GM19193 (cell line): Measurements from ENCODE around the gene SMIM32.

Experiments used
- POLR2A ChIP-seq: IDR thresholded peaks from 4 replicates; pipeline ENCODE4 v1.6.1; 2011; ENCODE audit not compliant: insufficient read depth, insufficient read length; ENCODE audit errors: extremely low read depth

Gene SMIM32

DNA sequence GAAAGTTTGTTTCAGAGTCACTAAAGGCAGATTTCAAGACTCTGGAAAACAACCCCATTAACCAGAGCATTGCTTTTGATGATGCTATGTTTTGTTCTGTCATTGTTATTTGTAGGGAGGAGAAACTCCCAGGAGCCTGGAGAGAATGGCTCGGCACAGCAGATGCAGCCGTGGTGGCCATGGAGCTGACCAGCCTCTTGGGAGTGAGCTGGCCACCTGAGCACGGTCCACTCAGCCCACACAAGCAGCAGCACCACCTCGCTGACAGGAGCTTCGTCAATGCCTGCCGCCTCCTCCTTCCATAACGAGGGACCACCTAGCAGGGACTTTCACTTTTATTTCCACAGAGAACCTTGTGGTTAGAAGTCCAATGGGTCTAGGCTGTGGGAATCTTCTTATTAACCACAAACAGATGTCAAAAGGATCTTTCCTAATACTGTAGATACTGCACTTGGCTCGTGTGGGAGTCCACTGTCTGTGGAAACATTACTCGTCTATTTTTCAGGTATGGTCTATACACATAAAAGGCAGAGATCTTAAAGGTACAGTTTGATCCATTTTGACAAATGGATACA is 21.0 kb upstream of the SMIM32 start:
- TF ChIP-seq POLR2A = no peak

DNA sequence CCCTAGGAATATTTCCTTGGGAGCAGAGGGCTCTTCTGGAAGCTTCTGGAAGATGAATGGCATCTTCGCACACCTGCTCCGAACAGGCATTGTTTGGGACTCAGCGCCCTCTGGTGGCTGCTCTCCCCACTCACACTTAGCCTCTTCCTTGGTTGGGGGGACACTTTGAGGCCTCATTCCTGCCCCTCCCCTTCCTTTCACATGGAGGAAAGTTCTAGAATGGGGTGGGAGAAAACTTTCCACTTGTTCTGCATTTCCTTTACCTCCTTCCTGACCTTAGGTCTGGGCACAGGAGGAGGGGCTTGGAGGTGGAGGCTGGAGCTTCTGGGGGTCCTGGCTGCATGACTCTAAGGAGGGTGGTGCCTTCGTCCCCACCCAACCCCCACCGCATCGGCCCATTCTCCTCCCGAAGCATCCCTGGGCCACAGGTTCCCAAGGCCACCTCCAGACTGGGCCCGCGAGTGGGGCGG is 19.3 kb upstream of the SMIM32 start:
- no peak for TF ChIP-seq POLR2A

GRCh38 chr5:136211282-136212040 is 18.5 kb upstream of the SMIM32 start:
- TF ChIP-seq POLR2A = no peak

DNA sequence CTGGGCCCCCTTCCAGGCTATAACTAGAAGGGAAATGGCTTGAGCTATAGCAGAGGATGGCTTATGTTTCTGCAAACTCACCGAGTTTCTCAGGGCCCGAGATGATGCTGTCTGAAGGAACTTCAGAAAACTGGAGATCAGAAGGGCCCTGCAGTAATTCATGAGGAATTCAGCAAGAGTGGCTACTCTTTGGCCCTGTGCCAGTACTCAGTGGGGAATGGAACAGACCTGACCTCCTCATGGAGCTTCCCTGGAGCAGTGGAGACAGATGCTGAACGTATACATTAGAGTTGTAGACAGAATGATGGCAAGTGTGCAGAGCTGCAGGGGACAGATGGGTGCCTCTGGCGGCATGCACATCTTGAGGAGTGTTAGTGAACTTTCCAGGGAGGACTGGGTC is 17.3 kb upstream of the SMIM32 start:
- no peak for TF ChIP-seq POLR2A

- TF ChIP-seq POLR2A = no peak
Measured at GRCh38 chr5:136209346-136209910, 16.5 kb upstream of the SMIM32 start.

DNA sequence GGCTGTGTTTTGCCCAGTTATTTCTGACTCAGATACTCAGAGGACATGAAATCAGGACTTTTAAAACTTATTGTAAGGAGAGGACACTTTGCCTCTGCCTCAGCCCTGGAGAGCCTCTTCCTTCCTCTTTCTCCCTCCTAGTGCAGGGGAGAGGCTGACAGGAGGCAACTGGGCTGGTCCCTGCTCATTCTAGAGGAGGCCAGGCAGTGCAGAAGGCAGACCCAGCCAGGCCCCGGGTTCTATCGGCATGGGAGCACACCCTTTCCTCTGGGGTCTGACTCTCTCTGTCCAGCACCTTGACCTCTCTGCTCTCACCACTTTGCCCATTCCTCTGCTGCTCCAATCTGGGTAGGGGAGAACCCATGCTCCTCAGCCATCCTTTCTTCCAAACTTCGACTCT is 16.0 kb upstream of the SMIM32 start:
- TF ChIP-seq POLR2A = no peak

DNA sequence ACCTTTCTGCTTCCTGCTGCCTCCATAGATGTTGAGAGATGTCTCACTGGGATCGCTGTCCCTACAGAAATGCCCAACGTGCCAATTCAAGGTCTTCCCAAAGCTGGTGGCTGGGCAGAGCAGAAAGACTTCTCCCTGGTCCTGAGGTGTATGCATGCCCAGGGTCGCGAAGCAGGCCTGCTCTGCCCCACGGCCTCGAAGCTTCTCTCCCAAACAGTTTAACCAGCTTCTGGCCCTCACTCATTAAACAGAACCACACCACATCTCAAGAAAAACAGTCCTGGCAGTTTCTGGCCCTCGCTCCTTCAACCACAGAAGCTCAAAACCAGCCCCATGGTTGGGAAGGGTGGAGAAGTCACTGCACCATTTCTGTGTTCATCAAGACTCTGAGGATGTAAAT is 14.7 kb upstream of the SMIM32 start:
- TF ChIP-seq POLR2A = no peak

DNA sequence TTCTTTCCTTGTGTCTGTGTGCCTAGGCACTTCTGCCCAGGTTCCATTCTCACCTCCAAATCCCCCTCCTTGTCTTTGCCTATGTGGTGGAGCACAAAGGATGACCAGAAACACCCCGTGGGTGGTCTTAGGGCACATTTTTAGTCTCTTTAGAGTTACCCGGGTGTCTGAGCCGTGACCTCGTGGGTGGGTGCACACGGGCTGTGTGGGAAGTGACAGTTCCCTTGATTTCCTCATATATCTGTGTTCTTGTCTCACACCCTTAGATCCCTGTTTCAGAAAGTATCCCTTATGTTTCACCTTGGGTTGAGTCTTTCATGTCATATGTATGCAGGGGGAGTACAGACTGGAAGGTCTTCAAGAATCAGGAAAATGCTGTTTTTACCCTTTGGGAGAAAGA is 13.4 kb upstream of the SMIM32 start:
- TF ChIP-seq POLR2A = no peak

DNA sequence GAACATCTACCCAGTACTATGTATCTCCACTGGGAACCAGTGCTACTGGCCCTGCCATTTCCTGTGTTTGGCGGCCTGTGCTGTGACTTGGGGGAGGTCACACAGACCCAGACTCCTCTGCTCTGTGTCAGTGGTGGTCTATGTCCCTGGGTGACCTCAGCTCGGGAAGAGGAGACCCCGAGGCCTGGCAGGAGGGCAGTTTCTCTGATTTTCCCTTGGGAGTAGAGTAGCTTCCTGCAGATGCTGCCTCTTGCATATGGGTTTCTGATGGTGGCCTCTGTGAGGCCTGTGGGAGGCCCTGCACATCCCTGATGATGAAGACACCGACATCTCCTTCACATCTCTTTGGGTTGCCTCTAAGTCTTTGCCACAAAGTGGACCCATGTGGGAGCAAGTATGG is 13.0 kb upstream of the SMIM32 start:
- no peak for TF ChIP-seq POLR2A

- no peak for TF ChIP-seq POLR2A
Measured at GRCh38 chr5:136205061-136205702, 12.2 kb upstream of the SMIM32 start.

DNA sequence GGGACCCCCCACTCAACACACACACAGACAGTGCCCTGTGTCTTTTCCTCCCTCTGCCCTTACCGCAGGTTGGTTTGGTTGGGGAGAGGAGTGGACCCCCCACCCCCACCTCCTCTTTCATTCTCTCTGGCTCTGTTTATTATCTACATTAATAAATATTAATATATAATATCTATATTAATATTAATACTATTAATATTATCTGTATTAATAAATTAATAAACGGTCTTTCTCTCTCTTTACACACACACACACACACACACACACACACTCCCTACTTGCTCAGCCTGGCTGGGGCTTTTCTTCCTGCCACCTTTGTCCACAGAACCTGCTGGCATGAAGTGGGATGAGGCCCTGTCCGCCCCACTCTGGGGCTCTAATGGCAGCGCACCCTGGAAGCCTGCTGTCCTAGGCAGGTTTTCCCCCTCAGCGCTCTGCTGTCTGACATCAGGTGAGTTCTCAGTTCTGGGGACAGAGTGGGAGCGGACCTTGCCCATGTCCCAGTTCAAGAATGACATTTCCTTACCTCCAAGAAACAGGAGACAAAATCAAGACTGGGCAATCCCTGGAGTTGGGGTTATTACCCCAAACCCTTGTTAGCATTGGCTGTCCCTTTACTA is 10.5 kb upstream of the SMIM32 start:
- no peak for TF ChIP-seq POLR2A

DNA sequence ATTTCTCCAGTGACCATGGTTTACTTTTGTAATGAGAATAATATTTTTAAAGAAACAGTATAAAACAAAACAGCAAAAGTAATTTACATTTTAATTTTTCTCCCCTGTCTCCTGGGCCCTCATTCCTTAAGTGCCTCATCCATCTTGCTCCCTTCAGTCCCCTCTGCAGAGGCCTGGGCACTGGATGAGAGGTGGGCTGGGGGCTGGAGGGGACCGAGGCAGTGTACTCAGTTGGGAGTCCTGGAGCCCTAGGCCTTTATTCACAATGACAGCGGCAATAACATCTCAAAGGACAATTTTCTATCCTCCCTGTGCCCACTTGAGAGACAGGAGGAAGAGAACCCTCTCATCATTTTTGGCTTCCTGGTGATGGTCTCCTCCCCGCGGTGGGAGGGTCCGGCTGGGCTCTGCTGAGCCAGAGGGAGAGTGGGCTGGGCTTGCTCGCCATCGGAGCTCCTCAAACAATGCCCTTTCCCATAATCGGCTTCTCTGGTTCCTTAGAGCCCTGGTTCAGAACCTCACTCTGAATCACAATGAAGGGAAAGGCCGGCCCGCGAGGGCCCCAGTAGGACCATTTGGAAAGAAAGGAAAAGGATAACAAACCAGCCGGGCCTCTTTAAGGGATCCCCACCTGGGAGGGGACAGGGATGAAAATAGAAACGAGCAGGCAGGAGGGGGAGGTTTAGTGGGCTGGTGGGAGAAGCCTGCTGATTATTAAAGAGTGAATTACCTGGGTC is 9.7 kb upstream of the SMIM32 start:
- TF ChIP-seq POLR2A = no peak

DNA sequence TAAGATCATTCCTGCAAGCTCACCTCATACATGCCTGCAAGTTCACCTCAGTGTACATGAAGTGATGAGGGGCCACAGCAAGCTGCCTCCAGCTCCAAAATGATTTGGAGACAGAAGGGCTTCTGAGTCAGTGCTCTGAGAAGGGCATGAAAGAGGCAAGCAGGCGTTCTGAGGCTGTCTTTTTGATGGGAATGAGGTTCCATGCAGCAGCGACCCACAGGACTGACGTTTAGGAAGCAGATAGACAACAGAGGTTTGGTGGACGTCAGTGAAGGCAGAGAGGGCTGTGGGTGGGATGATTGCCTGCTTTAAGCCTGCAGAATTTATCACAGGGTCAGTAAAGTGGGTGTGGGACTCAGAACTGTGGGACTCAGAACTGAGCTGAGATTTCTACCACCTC is 8.9 kb upstream of the SMIM32 start:
- TF ChIP-seq POLR2A = no peak

GRCh38 chr5:136200761-136201160 is 7.8 kb upstream of the SMIM32 start:
- no peak for TF ChIP-seq POLR2A

DNA sequence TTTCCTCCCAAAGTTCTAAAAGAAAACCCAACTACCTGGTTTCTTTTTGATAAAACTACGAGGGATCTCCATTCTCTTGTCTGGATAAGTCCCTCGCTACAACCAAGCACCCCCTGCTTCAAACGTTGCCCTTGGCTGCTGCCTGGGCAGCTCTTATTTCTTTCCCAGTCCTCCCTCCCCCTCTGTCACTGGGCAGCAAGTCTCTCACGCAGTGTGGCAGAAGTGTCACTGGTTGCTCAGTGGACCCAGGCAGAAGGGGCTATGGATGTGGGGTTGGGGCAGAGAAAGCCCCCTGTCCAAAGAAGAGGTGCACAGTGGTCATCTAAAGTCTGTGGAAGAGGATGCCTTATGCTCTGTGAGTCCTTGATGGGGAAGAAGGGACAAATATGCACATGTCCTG is 7.2 kb upstream of the SMIM32 start:
- no peak for TF ChIP-seq POLR2A
